RWPE2 (cell line): Measurements from ENCODE around the gene PLXNA4.

Experiments
- ATAC-seq: fragments of 200-7000 bp; cut with Tn5 transposase; 3 replicates; pipeline ENCODE4 v1.9.1; 2021; ENCODE audit warnings: low read depth
- DNase-seq: peaks from one replicate; pipeline ENCODE4 v3.0.0-alpha.2; 2020; ENCODE audit warnings: low spot score
- H3K27ac ChIP-seq: fragments of 450-650 bp; 2 replicates; pipeline ENCODE4 v1.5.1; 2017; ENCODE audit warnings: mild to moderate bottlenecking; ENCODE audit not compliant: poor library complexity, severe bottlenecking
- H3K27me3 ChIP-seq: fragments of 250-450 bp; sonication (Bioruptor Pico); 2 replicates; pipeline ENCODE4 v1.5.1; 2021; ENCODE audit warnings: mild to moderate bottlenecking, moderate library complexity; ENCODE audit not compliant: insufficient read depth, poor library complexity, severe bottlenecking
- H3K36me3 ChIP-seq: fragments of 250-450 bp; sonication (Bioruptor Pico); 2 replicates; pipeline ENCODE4 v1.5.1; 2020; ENCODE audit warnings: low read depth, mild to moderate bottlenecking, moderate library complexity
- H3K4me1 ChIP-seq: fragments of 250-450 bp; sonication (Bioruptor Pico); 2 replicates; pipeline ENCODE4 v1.5.1; 2021; ENCODE audit warnings: mild to moderate bottlenecking, moderate library complexity; ENCODE audit not compliant: insufficient read depth, poor library complexity, severe bottlenecking
- H3K4me3 ChIP-seq: fragments of 250-450 bp; sonication (Bioruptor Pico); 2 replicates; pipeline ENCODE4 v1.5.1; 2021; ENCODE audit warnings: mild to moderate bottlenecking, moderate library complexity; ENCODE audit not compliant: severe bottlenecking
- H3K9me3 ChIP-seq: fragments of 250-450 bp; sonication (Bioruptor Pico); 2 replicates; pipeline ENCODE4 v1.5.1; 2021; ENCODE audit warnings: mild to moderate bottlenecking, moderate library complexity; ENCODE audit not compliant: severe bottlenecking
- CTCF ChIP-seq: fragments of 450-650 bp; IDR thresholded peaks from one replicate; pipeline ENCODE4 v1.5.1; 2017; ENCODE audit warnings: mild to moderate bottlenecking, moderate library complexity; ENCODE audit not compliant: poor library complexity, severe bottlenecking

PLXNA4 gene

GRCh38 chr7:132423594-132424200, 152.6 kb downstream of the PLXNA4 start:
- Histone ChIP-seq H3K27me3 (no peaks in the 10 kb centered on the region), H3K36me3 (no peaks in the 10 kb centered on the region), H3K4me1 (no peaks in the 10 kb centered on the region), H3K27ac (no peak overlapping the region), H3K4me3 (no peak overlapping the region), H3K9me3 (no peaks in the 10 kb centered on the region)
- TF ChIP-seq CTCF: no peak
- no peak for DNase-seq
- ATAC-seq: no peak

GRCh38 chr7:132422502-132423111, 153.7 kb downstream of the PLXNA4 start:
- ATAC-seq (no peak), DNase-seq (no peak)
- no peak overlapping the region for H3K4me3 ChIP-seq
- no peaks in the 10 kb centered on the region for H3K9me3 ChIP-seq
- TF ChIP-seq CTCF: no peak
- no peaks in the 10 kb centered on the region for H3K36me3 ChIP-seq
- H3K4me1 ChIP-seq: no peaks in the 10 kb centered on the region
- no peaks in the 10 kb centered on the region for H3K27me3 ChIP-seq
- no peak overlapping the region for H3K27ac ChIP-seq

- Histone ChIP-seq H3K9me3 (no peaks in the 10 kb centered on the region), H3K4me3 (no peak overlapping the region), H3K4me1 (no peaks in the 10 kb centered on the region), H3K36me3 (no peaks in the 10 kb centered on the region), H3K27ac (no peak overlapping the region), H3K27me3 (peaks cover 9% of the 10 kb centered on the region)
- DNase-seq: no peak
- TF ChIP-seq CTCF: no peak
- no peak for ATAC-seq
Measured at GRCh38 chr7:132420527-132420926, 155.7 kb downstream of the PLXNA4 start.

- Histone ChIP-seq H3K27ac (no peak overlapping the region), H3K27me3 (peaks cover 12% of the 10 kb centered on the region), H3K9me3 (no peaks in the 10 kb centered on the region), H3K4me3 (no peak overlapping the region), H3K36me3 (no peaks in the 10 kb centered on the region), H3K4me1 (no peaks in the 10 kb centered on the region)
- no peak for DNase-seq
- no peak for ATAC-seq
- TF ChIP-seq CTCF: no peak
Measured at GRCh38 chr7:132419542-132419941, 156.7 kb downstream of the PLXNA4 start.

- Histone ChIP-seq H3K36me3 (no peaks in the 10 kb centered on the region), H3K4me3 (no peak overlapping the region), H3K9me3 (no peaks in the 10 kb centered on the region), H3K27ac (no peak overlapping the region), H3K4me1 (no peaks in the 10 kb centered on the region), H3K27me3 (peaks cover 12% of the 10 kb centered on the region)
- DNase-seq (no peak), ATAC-seq (no peak)
- TF ChIP-seq CTCF: no peak
Measured at GRCh38 chr7:132418840-132419239, 157.4 kb downstream of the PLXNA4 start.
